Neural progenitor cell (in vitro differentiated cells): ENCODE data around the gene HAAO.

Source experiments
- EZH2 ChIP-seq: fragments of 200-600 bp; sonication (generic); IDR thresholded peaks from 2 replicates; pipeline ENCODE4 v1.6.1; 2017; ENCODE audit warnings: antibody characterized with exemption, mild to moderate bottlenecking, moderate library complexity
- EZH2phosphoT487 ChIP-seq: fragments of 200-600 bp; sonication (generic); IDR thresholded peaks from 2 replicates; pipeline ENCODE4 v1.6.1; 2017; ENCODE audit warnings: antibody characterized with exemption
- TF ChIP-seq, protein P1 (sequence below): fragments of 200-600 bp; sonication (generic); IDR thresholded peaks from 2 replicates; pipeline ENCODE4 v1.5.1; 2017; ENCODE audit warnings: antibody characterized with exemption, mild to moderate bottlenecking

DNA sequence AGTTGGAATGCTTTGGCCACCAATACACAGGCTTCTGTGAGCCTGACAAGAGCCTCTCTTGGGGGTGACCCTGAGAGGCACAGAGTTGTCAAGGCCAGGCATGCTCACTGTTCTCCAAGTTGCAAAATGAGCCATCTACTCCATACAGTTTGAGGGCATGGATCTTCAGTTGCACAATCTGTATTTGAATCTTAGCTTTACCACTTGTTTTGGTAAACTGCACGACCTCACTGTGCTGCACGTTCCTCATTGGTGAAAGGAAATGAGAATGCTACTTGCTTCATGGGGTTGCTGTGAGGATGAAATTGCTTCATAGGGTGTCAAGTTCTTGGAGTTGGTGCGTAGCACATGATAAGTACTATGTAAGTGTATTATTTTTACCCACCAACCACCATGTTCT, 12.0 kb upstream of the HAAO start:
- TF ChIP-seq, protein P1, sequence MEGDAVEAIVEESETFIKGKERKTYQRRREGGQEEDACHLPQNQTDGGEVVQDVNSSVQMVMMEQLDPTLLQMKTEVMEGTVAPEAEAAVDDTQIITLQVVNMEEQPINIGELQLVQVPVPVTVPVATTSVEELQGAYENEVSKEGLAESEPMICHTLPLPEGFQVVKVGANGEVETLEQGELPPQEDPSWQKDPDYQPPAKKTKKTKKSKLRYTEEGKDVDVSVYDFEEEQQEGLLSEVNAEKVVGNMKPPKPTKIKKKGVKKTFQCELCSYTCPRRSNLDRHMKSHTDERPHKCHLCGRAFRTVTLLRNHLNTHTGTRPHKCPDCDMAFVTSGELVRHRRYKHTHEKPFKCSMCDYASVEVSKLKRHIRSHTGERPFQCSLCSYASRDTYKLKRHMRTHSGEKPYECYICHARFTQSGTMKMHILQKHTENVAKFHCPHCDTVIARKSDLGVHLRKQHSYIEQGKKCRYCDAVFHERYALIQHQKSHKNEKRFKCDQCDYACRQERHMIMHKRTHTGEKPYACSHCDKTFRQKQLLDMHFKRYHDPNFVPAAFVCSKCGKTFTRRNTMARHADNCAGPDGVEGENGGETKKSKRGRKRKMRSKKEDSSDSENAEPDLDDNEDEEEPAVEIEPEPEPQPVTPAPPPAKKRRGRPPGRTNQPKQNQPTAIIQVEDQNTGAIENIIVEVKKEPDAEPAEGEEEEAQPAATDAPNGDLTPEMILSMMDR = no peak
- no peak for TF ChIP-seq EZH2
- no peak for TF ChIP-seq EZH2phosphoT487
